AG08396 (cell line): ENCODE measurements around the gene FAM222A.

Experiments
- DNase-seq: peaks from one replicate; pipeline ENCODE4 v3.0.0; 2012; ENCODE audit warnings: low spot score, mixed read lengths

The FAM222A gene

GRCh38 chr12:109725321-109726105 is 11.9 kb downstream of the FAM222A start:
- no peak for DNase-seq

DNA sequence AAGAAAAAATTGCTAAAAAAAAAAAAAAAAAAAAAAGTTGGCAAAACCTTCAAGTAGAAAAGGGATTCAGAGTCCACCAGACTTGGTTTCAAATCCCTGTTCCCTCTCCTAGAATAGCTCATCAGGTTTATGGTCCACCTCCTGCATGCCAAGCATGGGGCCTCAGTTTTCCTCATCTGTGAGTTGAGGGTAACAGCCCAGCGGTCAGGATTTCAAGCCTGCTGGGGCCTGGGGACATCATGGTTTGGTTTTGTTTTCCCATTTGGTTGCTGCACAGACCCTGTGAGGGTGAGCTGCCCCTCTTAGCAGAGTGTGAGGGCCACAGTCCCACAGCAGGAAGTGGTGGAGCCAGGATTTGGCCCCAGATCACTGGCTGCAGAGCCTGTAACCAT is 12.5 kb downstream of the FAM222A start:
- DNase-seq = no peak

- DNase-seq = no peak
Observed at GRCh38 chr12:109726511-109727038, 12.9 kb downstream of the FAM222A start.

- no peak for DNase-seq
Observed at GRCh38 chr12:109727039-109727723, 13.6 kb downstream of the FAM222A start.

DNA sequence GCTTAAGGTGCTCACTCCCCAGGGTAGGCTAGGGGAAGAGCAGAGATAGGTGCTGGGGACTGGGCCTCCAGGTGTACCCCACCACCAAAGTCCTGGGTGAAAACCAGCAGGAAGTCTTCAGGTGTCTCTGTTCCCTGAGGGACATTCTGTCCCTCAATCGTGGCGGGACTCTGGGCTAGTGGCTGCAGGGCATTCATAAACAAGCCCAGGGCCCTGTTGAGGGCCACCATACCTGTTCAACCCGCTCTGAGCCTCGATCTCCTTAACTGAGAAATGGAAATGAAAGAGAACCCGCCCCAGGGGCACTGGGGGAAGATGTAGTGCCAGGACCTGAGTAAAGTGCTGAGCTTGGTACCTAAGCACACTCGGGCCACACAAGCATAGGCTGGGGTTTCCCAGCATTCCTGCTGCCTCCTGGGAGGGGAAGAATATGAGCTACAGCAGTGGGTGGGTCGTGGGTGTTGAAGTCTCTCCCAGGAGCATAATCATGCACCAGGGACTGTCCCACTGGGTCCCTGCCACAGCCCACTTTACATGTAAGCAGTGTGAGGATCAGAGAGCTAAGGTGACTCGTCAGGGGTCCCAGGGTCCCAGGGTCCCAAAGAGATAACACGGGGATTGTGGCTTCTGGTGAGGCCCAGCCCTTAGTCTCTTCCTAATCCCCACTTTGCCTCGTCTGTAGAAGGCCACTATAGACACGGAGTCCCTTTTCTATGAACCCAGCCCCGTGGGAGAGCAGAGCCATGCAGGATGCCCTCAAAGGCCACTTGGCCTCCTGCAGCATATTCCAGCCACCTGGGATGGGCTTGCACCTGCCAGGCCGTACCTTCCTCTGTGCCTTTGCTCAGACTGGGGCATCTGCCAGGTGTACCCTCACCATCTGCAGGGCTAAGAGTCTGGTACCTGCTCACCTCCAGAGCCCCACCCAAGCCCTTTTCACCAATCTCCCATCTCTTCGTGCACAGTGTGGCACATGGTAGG is 14.4 kb downstream of the FAM222A start:
- DNase-seq = no peak

GRCh38 chr12:109728921-109729320 is 15.3 kb downstream of the FAM222A start:
- no peak for DNase-seq

GRCh38 chr12:109729371-109729781 is 15.8 kb downstream of the FAM222A start:
- no peak for DNase-seq

GRCh38 chr12:109729801-109730200 is 16.2 kb downstream of the FAM222A start:
- DNase-seq = no peak

GRCh38 chr12:109730306-109731145 is 16.9 kb downstream of the FAM222A start:
- no peak for DNase-seq

DNA sequence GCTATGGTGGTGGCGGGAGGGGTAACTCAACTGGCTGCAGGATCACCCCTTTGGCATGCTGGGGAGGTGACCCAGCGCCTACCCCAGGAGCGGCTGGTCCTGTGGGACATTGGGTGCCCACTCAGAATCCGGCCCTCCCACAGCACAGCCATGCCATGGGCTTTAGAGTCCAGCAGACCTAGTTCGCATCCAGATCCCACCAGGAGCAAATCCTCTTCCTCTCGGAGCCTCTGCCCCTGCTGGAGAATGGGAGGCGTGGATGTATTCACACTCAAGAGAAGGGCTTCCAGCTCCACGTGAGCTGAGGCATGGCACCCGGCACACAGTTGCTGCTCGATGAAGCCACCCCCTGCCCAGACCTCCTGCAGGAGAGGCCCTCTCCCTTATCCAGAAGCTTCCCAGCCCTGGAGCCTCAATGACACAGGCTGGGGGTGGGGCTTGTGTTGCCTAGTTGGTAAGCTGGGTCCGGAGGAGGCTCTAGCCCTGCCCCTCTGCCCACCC is 17.7 kb downstream of the FAM222A start:
- DNase-seq = no peak

- no peak for DNase-seq
Observed at GRCh38 chr12:109731806-109732205, 18.2 kb downstream of the FAM222A start.

- DNase-seq = no peak
Observed at GRCh38 chr12:109732321-109733305, 19.0 kb downstream of the FAM222A start.

DNA sequence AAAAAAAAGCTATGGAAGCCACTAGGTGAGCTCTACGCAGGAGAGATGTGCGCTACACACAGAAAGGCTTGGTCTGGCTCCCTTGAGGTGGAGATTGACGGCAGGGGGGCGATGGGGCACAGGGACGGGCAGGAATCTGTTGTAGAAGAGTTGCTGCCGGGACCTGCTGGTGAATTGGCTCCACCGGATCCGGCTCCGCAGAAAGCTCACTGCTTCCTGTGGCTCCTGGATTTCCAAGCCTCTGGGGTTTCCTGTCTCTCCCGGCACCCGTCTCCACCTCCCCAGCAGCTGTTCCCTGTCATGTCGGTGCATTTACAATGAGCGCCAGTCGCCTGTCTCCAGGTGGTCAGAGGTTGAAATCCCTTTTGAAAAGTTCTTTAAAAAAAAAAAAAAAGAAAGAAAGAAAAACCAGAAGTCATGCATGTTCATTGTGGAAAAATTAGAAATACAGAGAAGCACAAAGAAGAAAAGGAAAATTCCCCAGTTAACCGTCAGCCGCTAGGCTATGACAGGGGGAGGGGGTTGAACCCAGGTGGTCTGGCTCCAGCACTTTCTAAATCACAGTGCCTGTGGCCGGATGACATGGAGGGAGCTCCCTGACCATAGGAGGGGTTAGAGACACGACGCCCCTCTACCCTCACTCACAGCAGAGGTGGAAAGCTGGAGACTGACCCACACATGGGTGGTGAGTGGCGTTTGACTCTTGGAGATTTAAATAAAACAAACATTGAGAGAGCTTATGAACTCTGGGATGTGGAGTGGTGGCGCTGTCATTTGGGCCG is 20.8 kb downstream of the FAM222A start:
- no peak for DNase-seq

GRCh38 chr12:109735051-109735521 is 21.5 kb downstream of the FAM222A start:
- no peak for DNase-seq

DNA sequence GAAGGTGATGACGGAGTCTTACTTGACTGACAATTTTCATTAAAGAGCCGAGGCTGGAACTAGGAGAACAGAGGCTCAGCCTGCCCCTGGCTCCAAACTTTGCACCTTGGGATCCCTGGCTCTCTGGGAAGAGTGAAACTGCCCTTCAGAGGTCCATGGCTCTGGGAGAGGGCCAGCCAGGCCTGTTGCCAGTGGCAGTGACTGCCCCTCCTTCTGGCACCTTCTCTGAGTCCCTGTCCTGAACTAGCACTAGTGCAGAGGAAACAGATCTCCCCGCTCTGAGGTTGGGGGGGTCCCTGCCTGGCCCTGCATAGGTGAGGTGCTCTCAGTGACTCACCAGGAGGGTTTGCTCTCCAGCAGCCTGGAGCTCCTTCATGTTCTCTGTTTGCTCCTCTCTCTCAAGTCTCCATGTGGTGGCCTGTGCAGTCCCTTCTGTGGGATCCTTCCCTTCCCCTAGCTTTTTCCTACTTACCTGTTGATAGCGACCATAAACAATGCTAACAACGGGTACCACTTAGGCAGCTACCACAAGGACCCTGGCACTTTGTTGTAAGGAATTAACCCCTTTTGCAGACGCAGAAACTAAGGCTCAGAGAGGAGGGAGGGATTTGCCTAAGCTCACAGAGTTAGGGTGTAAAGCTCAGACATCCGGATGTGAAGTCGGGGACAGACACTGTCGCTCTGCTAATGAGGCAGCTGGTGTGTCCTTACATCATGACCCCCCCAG is 22.4 kb downstream of the FAM222A start:
- DNase-seq = no peak

GRCh38 chr12:109736552-109737108 is 23.0 kb downstream of the FAM222A start:
- peak; percentile 73 for DNase-seq

- no peak for DNase-seq
Observed at GRCh38 chr12:109737126-109737525, 23.5 kb downstream of the FAM222A start.

GRCh38 chr12:109737631-109738030 is 24.0 kb downstream of the FAM222A start:
- DNase-seq = no peak
